ENCODE results near the gene ZNF385B.

GRCh38 chr2:179769323-179769722, 92.1 kb downstream of the ZNF385B start:
- TF ChIP-seq RCOR1 (conservative IDR thresholded peaks at IDR 0.05; ENCODE audit: low read depth, low read length) (no peak), SMC3 (IDR thresholded peaks at IDR 0.05; ENCODE audit: borderline replicate concordance, low read length) (no peak), ZSCAN29 (IDR thresholded peaks at IDR 0.05) (no peak), POLR2A (IDR thresholded peaks at IDR 0.05; ENCODE audit: low read depth, low read length) (no peak), KDM1A (IDR thresholded peaks at IDR 0.05; ENCODE audit: borderline replicate concordance) (no peak), RELA (IDR thresholded peaks at IDR 0.05; ENCODE audit: borderline replicate concordance, partially characterized antibody) (no peak), DPF2 (IDR thresholded peaks at IDR 0.05) (no peak), CTCF (IDR thresholded peaks at IDR 0.05 in 2 of 3, conservative IDR thresholded peaks at IDR 0.05 in 1 of 3; ENCODE audit: control insufficient read depth in 2 of 3, extremely low read depth in 1 of 3, insufficient read depth in 1 of 3, low read depth in 3 of 3, low read length in 3 of 3) (no peak), REST (IDR thresholded peaks at IDR 0.05; ENCODE audit: low read depth, low read length) (no peak), ASH2L (IDR thresholded peaks at IDR 0.05; ENCODE audit: borderline replicate concordance, low read depth) (no peak)
